ENCODE data around the gene SPAG16.

The SPAG16 gene

GRCh38 chr2:213500881-213501280 lies 216.6 kb downstream of the SPAG16 start:
- TF ChIP-seq, protein P1, sequence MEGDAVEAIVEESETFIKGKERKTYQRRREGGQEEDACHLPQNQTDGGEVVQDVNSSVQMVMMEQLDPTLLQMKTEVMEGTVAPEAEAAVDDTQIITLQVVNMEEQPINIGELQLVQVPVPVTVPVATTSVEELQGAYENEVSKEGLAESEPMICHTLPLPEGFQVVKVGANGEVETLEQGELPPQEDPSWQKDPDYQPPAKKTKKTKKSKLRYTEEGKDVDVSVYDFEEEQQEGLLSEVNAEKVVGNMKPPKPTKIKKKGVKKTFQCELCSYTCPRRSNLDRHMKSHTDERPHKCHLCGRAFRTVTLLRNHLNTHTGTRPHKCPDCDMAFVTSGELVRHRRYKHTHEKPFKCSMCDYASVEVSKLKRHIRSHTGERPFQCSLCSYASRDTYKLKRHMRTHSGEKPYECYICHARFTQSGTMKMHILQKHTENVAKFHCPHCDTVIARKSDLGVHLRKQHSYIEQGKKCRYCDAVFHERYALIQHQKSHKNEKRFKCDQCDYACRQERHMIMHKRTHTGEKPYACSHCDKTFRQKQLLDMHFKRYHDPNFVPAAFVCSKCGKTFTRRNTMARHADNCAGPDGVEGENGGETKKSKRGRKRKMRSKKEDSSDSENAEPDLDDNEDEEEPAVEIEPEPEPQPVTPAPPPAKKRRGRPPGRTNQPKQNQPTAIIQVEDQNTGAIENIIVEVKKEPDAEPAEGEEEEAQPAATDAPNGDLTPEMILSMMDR (conservative IDR thresholded peaks at IDR 0.05; ENCODE audit: low read depth, low read length), result no peak
- no peaks in the 10 kb centered on the region for H3K79me2 ChIP-seq (ENCODE audit: insufficient read depth, low read depth)
- no peak overlapping the region for H3K9ac ChIP-seq
- no peaks in the 10 kb centered on the region for H4K20me1 ChIP-seq (ENCODE audit: insufficient read depth)
- H3K4me2 ChIP-seq, result no peak overlapping the region
- H3K27me3 ChIP-seq (ENCODE audit: insufficient read depth, low read depth), result no peaks in the 10 kb centered on the region
- no peak overlapping the region for H3K27ac ChIP-seq
- no peak overlapping the region for H3K4me3 ChIP-seq (IDR thresholded peaks at IDR 0.05; ENCODE audit: insufficient read depth, low read depth, low read length)
- H2AFZ ChIP-seq (ENCODE audit: low read depth), result no peak overlapping the region
- H3K36me3 ChIP-seq (ENCODE audit: insufficient read depth), result no peaks in the 10 kb centered on the region
- H3K4me1 ChIP-seq (ENCODE audit: low read depth, poor library complexity, severe bottlenecking), result no peaks in the 10 kb centered on the region

DNA sequence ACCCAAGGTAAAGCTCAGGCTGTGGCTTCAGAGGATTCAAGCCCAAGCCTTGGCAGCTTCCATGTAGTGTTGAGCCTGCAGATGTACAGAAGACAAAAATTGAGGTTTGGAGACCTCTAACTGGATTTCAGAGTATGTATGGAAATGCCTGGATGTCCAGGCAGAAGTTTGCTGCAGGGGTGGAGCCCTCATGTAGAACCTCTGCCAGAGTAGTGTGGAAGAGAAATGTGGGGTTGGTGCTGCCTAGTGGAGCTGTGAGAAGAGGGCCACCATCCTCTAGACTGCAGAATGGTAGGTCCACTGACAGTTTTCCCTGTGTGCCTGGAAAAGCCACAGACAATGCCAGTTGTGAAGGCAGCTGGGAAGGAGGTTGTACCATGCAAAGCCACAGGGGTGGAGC lies 239.9 kb downstream of the SPAG16 start:
- Histone ChIP-seq H3K27me3 (ENCODE audit: insufficient read depth, low read depth) (no peaks in the 10 kb centered on the region), H3K36me3 (ENCODE audit: insufficient read depth) (no peaks in the 10 kb centered on the region), H3K4me3 (IDR thresholded peaks at IDR 0.05; ENCODE audit: insufficient read depth, low read depth, low read length) (no peak overlapping the region), H4K20me1 (ENCODE audit: insufficient read depth) (no peaks in the 10 kb centered on the region), H2AFZ (ENCODE audit: low read depth) (no peak overlapping the region), H3K9ac (no peak overlapping the region), H3K4me1 (ENCODE audit: low read depth, poor library complexity, severe bottlenecking) (no peaks in the 10 kb centered on the region), H3K4me2 (no peak overlapping the region), H3K79me2 (ENCODE audit: insufficient read depth, low read depth) (no peaks in the 10 kb centered on the region), H3K27ac (no peak overlapping the region)
- TF ChIP-seq, protein P1 (conservative IDR thresholded peaks at IDR 0.05; ENCODE audit: low read depth, low read length), result no peak

DNA sequence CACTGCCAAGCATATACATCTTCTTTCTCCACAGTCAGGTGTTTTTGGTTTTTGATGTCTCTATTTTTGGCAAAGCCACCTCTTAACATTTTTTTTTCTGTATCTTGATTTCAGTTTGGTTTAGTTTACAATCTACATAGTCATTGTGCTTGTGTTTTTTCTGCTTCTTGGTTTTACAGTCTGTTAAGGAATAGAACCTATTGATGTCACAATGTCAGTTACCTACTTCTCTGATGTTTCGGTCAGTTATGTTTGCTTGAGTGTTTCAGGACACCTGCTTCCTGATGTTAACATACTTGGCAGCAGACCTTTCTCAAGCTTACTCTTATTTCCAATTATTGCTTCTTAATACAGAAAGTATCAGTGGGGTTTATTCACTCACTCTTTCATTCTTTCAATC lies 253.3 kb downstream of the SPAG16 start:
- Histone ChIP-seq H3K27ac (no peak overlapping the region), H3K4me3 (IDR thresholded peaks at IDR 0.05; ENCODE audit: insufficient read depth, low read depth, low read length) (no peak overlapping the region), H3K27me3 (ENCODE audit: insufficient read depth, low read depth) (no peaks in the 10 kb centered on the region), H2AFZ (ENCODE audit: low read depth) (no peak overlapping the region), H3K9ac (no peak overlapping the region), H3K36me3 (ENCODE audit: insufficient read depth) (no peaks in the 10 kb centered on the region), H3K4me2 (no peak overlapping the region), H3K4me1 (ENCODE audit: low read depth, poor library complexity, severe bottlenecking) (no peaks in the 10 kb centered on the region), H3K79me2 (ENCODE audit: insufficient read depth, low read depth) (no peaks in the 10 kb centered on the region), H4K20me1 (ENCODE audit: insufficient read depth) (no peaks in the 10 kb centered on the region)
- TF ChIP-seq, protein P1 (conservative IDR thresholded peaks at IDR 0.05; ENCODE audit: low read depth, low read length), result no peak

DNA sequence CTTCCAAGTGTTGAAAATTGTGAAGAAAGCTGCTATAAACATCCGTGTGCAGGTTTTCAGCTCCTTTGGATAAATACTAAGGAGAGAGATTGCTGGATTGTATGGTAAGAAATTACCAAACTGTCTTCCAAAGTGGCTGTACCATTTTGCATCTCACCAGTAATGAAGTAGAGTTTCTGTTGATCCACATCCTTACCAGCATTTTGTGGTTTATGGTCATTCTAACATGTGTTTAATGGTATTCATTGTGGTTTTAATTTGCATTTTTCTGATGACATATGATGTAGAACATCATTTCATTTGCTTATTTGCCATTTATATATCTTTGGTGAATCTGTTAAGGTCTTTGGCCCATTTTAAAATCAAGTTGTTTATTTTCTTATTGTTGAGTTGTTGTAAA lies 260.7 kb downstream of the SPAG16 start:
- Histone ChIP-seq H3K79me2 (ENCODE audit: insufficient read depth, low read depth) (no peaks in the 10 kb centered on the region), H3K4me2 (no peak overlapping the region), H3K27ac (no peak overlapping the region), H3K4me1 (ENCODE audit: low read depth, poor library complexity, severe bottlenecking) (peaks cover 12% of the 10 kb centered on the region), H3K4me3 (IDR thresholded peaks at IDR 0.05; ENCODE audit: insufficient read depth, low read depth, low read length) (no peak overlapping the region), H4K20me1 (ENCODE audit: insufficient read depth) (no peaks in the 10 kb centered on the region), H3K36me3 (ENCODE audit: insufficient read depth) (no peaks in the 10 kb centered on the region), H3K27me3 (ENCODE audit: insufficient read depth, low read depth) (no peaks in the 10 kb centered on the region), H2AFZ (ENCODE audit: low read depth) (no peak overlapping the region), H3K9ac (no peak overlapping the region)
- TF ChIP-seq, protein P1 (conservative IDR thresholded peaks at IDR 0.05; ENCODE audit: low read depth, low read length), result no peak

Measured in KMS-11 (cell line).